Liver (tissue), 9 donors: ENCODE results near the gene C14orf119. TPM values are rescaled to one million over a fixed set of nuclear protein-coding genes. Genes with fewer than 3 reads are reported as not detected.

Source experiments
- DNase-seq: peaks from one replicate; pipeline ENCODE4 v3.0.0-alpha.2; 2017; ENCODE audit warnings: low spot score
- H3K27ac ChIP-seq, 2 donors: one replicate each; pipeline ENCODE4 v1.7.0; 2013; ENCODE audit warnings: inconsistent platforms in 2 of 2, low read length in 2 of 2, control low read depth in 1 of 2, low read depth in 1 of 2, mild to moderate bottlenecking in 1 of 2
- H3K27me3 ChIP-seq, 4 donors: one replicate each; pipeline versions ENCODE4 v1.6.1 to v1.7.0; 2013; ENCODE audit warnings: low read length in 3 of 4, inconsistent platforms in 1 of 4, mild to moderate bottlenecking in 1 of 4, moderate library complexity in 1 of 4; ENCODE audit not compliant: control insufficient read depth in 4 of 4, insufficient read depth in 4 of 4
- H3K36me3 ChIP-seq, 4 donors: one replicate each; pipeline versions ENCODE4 v1.6.1 to v1.7.0; 2013; ENCODE audit warnings: low read length in 3 of 4, mild to moderate bottlenecking in 3 of 4, low read depth in 1 of 4, moderate library complexity in 1 of 4; ENCODE audit not compliant: control insufficient read depth in 4 of 4, insufficient read depth in 3 of 4
- H3K4me1 ChIP-seq, 4 donors: one replicate each; pipeline versions ENCODE4 v1.6.1 to v1.7.0; 2013; ENCODE audit warnings: low read length in 3 of 4, mild to moderate bottlenecking in 3 of 4, moderate library complexity in 1 of 4; ENCODE audit not compliant: control insufficient read depth in 4 of 4, insufficient read depth in 4 of 4
- H3K4me3 ChIP-seq, 3 donors: one replicate each; pipeline versions ENCODE4 v1.6.1 to v1.7.0; 2013; ENCODE audit warnings: low read length in 3 of 3, control low read depth in 1 of 3, low read depth in 1 of 3, mild to moderate bottlenecking in 1 of 3
- H3K9ac ChIP-seq, 2 donors: one replicate each; pipeline ENCODE4 v1.7.0; 2013; ENCODE audit warnings: low read length in 2 of 2, mild to moderate bottlenecking in 2 of 2, moderate library complexity in 2 of 2, control low read depth in 1 of 2, low read depth in 1 of 2
- H3K9me3 ChIP-seq, 4 donors: one replicate each; pipeline versions ENCODE4 v1.6.1 to v1.7.0; 2013; ENCODE audit warnings: low read length in 3 of 4; ENCODE audit not compliant: control insufficient read depth in 4 of 4
- EGR1 ChIP-seq, 2 donors: IDR thresholded peaks; 2 replicates each; pipeline ENCODE4 v1.6.1; 2016 to 2018; ENCODE audit warnings: antibody characterized with exemption in 2 of 2, low read depth in 2 of 2
- FOXA1 ChIP-seq: IDR thresholded peaks from 2 replicates; pipeline ENCODE4 v1.6.1; 2016; ENCODE audit warnings: antibody characterized with exemption
- GABPA ChIP-seq, 2 donors: IDR thresholded peaks in 1 of 2; conservative IDR thresholded peaks in 1 of 2; 2 replicates each; pipeline ENCODE4 v1.6.1; 2016; ENCODE audit warnings: antibody characterized with exemption in 2 of 2, mild to moderate bottlenecking in 1 of 2, moderate library complexity in 1 of 2
- HNF4A ChIP-seq, 2 donors: conservative IDR thresholded peaks; 2 replicates each; pipeline ENCODE4 v1.6.1; 2016; ENCODE audit warnings: antibody characterized with exemption in 2 of 2, mild to moderate bottlenecking in 2 of 2
- HNF4G ChIP-seq: IDR thresholded peaks from 2 replicates; pipeline ENCODE4 v1.6.1; 2016; ENCODE audit warnings: antibody characterized with exemption
- JUND ChIP-seq, 2 donors: IDR thresholded peaks; 2 replicates each; pipeline ENCODE4 v1.6.1; 2016; ENCODE audit warnings: antibody characterized with exemption in 2 of 2
- NR2F2 ChIP-seq: IDR thresholded peaks from 2 replicates; pipeline ENCODE4 v1.6.1; 2016; ENCODE audit warnings: antibody characterized with exemption
- RAD21 ChIP-seq, 2 donors: IDR thresholded peaks; 2 replicates each; pipeline ENCODE4 v1.6.1; 2016; ENCODE audit warnings: antibody characterized with exemption in 2 of 2, mild to moderate bottlenecking in 2 of 2
- RXRA ChIP-seq, 2 donors: IDR thresholded peaks; 2 replicates each; pipeline ENCODE4 v1.6.1; 2017 to 2018; ENCODE audit warnings: antibody characterized with exemption in 2 of 2, mild to moderate bottlenecking in 1 of 2
- TAF1 ChIP-seq: conservative IDR thresholded peaks from 2 replicates; pipeline ENCODE4 v1.6.1; 2016; ENCODE audit warnings: antibody characterized with exemption, mild to moderate bottlenecking
- YY1 ChIP-seq: IDR thresholded peaks from 2 replicates; pipeline ENCODE4 v1.6.1; 2016; ENCODE audit warnings: antibody characterized with exemption, mild to moderate bottlenecking
- WGBS: extraction: QIAGEN DNeasy Blood & Tissue Kit; methylation state at CpG from one replicate; pipeline ENCODE4 v1.1.7; 2013; 5-methylcytosine and 5-hydroxymethylcytosine counted together
- polyA plus RNA-seq, 2 donors: library from polyadenylated mRNA; stranded (reverse) in 1 of 2; unstranded in 1 of 2; fragments of 200-250 nt in 1 of 2; fragments of >200 nt in 1 of 2; fragmentation: Nextera tagmentation in 1 of 2; extraction: Ambion mirVana in 1 of 2; gene quantifications; one replicate each; pipeline versions ENCODE4 v1.2.1 to v1.2.3, GENCODE V29; 2013 to 2015
- total RNA-seq, 2 donors: library from RNA; depleted of rRNA; stranded (reverse); fragments of >200 nt; gene quantifications; one replicate each; pipeline ENCODE4 v1.2.3, GENCODE V29; 2014
- TF ChIP-seq, protein P1 (sequence below): IDR thresholded peaks from 2 replicates; pipeline ENCODE4 v1.6.1; 2016; ENCODE audit warnings: antibody characterized with exemption
- TF ChIP-seq, protein P2 (sequence below): IDR thresholded peaks from 2 replicates; pipeline ENCODE4 v1.6.1; 2016; ENCODE audit warnings: antibody characterized with exemption
- TF ChIP-seq, protein P3 (sequence below): IDR thresholded peaks from 2 replicates; pipeline ENCODE4 v1.6.1; 2016; ENCODE audit warnings: antibody characterized with exemption
- TF ChIP-seq, protein P4 (sequence below): fragments of 150-350 bp; IDR thresholded peaks from 2 replicates; pipeline ENCODE4 v1.5.1; 2017; ENCODE audit warnings: improper control_type of control experiment, low read depth, low read length; ENCODE audit not compliant: missing input control
- TF ChIP-seq, protein P5 (sequence below): IDR thresholded peaks from 2 replicates; pipeline ENCODE4 v1.6.1; 2016; ENCODE audit warnings: antibody characterized with exemption, mild to moderate bottlenecking
- donor health status: healthy.
- donor health status: healthy.
- donor health status: healthy.
- donor health status: healthy.
- donor health status: healthy.

Gene C14orf119
- total and polyA plus RNA-seq, 4 donors: 9.0 to 27.1 (median 17.7) TPM

DNA sequence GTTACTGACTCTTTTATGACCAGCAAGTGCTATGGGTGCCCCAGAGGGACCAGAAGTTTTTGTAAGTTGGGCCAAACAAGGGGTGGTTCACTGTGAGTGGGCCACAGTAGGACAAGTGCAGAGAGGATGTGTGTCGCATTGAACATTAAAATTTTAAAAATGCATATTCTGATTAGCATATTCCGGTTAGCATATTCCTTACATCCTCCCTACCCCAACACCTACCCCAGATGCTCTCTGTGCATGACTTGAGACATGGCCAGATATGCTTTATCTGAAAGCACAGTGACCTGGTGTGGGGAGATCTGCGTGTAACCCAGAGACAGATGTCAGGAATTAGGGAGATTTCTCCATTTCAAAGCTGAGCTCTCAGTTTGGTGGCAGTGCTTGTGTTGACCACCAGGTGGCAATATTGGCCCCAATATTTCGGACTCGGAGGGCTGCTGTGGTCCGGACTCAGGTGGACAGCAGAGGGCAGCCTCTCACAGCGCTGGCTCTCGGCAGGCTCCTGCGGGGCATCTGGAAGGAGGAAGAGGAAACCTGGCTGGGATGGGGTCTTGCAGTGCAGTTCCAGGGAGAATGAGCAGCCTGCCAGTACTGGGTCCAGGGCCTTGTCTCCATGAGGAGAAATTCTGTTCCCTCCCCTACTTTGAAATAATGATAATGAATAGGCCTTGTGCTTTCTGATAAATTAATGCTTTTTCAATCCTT, 25.4 kb downstream of the C14orf119 start:
- Histone ChIP-seq H3K27ac (no peak overlapping the region), H3K36me3 (no peaks in the 10 kb centered on the region), H3K9ac (no peak overlapping the region), H3K4me3 (no peak overlapping the region), H3K27me3 (no peaks in the 10 kb centered on the region), H3K4me1 (peaks cover 0 to 5% (median 2%) of the 10 kb centered on the region in 4 donors), H3K9me3 (no peaks in the 10 kb centered on the region)
- DNase-seq: peak; percentile 85
- TF ChIP-seq FOXA1: no peak
- no peak for TF ChIP-seq TAF1
- no peak for TF ChIP-seq RXRA (IDR thresholded peaks at IDR 0.05)
- TF ChIP-seq, protein P1, sequence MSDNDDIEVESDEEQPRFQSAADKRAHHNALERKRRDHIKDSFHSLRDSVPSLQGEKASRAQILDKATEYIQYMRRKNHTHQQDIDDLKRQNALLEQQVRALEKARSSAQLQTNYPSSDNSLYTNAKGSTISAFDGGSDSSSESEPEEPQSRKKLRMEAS: no peak
- TF ChIP-seq GABPA (IDR thresholded peaks at IDR 0.05 in 1 of 2, conservative IDR thresholded peaks at IDR 0.05 in 1 of 2): no peak
- TF ChIP-seq JUND (IDR thresholded peaks at IDR 0.05): no peak
- TF ChIP-seq, protein P2, sequence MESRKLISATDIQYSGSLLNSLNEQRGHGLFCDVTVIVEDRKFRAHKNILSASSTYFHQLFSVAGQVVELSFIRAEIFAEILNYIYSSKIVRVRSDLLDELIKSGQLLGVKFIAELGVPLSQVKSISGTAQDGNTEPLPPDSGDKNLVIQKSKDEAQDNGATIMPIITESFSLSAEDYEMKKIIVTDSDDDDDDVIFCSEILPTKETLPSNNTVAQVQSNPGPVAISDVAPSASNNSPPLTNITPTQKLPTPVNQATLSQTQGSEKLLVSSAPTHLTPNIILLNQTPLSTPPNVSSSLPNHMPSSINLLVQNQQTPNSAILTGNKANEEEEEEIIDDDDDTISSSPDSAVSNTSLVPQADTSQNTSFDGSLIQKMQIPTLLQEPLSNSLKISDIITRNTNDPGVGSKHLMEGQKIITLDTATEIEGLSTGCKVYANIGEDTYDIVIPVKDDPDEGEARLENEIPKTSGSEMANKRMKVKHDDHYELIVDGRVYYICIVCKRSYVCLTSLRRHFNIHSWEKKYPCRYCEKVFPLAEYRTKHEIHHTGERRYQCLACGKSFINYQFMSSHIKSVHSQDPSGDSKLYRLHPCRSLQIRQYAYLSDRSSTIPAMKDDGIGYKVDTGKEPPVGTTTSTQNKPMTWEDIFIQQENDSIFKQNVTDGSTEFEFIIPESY: no peak
- TF ChIP-seq EGR1 (IDR thresholded peaks at IDR 0.05; ENCODE audit: low read depth in 2 of 2): no peak
- TF ChIP-seq, protein P3, sequence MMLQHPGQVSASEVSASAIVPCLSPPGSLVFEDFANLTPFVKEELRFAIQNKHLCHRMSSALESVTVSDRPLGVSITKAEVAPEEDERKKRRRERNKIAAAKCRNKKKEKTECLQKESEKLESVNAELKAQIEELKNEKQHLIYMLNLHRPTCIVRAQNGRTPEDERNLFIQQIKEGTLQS: no peak
- peak; percentile 100 for TF ChIP-seq RAD21 (IDR thresholded peaks at IDR 0.05)
- TF ChIP-seq NR2F2: no peak
- TF ChIP-seq YY1: no peak
- TF ChIP-seq HNF4G: no peak
- TF ChIP-seq, protein P4, sequence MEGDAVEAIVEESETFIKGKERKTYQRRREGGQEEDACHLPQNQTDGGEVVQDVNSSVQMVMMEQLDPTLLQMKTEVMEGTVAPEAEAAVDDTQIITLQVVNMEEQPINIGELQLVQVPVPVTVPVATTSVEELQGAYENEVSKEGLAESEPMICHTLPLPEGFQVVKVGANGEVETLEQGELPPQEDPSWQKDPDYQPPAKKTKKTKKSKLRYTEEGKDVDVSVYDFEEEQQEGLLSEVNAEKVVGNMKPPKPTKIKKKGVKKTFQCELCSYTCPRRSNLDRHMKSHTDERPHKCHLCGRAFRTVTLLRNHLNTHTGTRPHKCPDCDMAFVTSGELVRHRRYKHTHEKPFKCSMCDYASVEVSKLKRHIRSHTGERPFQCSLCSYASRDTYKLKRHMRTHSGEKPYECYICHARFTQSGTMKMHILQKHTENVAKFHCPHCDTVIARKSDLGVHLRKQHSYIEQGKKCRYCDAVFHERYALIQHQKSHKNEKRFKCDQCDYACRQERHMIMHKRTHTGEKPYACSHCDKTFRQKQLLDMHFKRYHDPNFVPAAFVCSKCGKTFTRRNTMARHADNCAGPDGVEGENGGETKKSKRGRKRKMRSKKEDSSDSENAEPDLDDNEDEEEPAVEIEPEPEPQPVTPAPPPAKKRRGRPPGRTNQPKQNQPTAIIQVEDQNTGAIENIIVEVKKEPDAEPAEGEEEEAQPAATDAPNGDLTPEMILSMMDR: peak; percentile 100
- TF ChIP-seq, protein P5, sequence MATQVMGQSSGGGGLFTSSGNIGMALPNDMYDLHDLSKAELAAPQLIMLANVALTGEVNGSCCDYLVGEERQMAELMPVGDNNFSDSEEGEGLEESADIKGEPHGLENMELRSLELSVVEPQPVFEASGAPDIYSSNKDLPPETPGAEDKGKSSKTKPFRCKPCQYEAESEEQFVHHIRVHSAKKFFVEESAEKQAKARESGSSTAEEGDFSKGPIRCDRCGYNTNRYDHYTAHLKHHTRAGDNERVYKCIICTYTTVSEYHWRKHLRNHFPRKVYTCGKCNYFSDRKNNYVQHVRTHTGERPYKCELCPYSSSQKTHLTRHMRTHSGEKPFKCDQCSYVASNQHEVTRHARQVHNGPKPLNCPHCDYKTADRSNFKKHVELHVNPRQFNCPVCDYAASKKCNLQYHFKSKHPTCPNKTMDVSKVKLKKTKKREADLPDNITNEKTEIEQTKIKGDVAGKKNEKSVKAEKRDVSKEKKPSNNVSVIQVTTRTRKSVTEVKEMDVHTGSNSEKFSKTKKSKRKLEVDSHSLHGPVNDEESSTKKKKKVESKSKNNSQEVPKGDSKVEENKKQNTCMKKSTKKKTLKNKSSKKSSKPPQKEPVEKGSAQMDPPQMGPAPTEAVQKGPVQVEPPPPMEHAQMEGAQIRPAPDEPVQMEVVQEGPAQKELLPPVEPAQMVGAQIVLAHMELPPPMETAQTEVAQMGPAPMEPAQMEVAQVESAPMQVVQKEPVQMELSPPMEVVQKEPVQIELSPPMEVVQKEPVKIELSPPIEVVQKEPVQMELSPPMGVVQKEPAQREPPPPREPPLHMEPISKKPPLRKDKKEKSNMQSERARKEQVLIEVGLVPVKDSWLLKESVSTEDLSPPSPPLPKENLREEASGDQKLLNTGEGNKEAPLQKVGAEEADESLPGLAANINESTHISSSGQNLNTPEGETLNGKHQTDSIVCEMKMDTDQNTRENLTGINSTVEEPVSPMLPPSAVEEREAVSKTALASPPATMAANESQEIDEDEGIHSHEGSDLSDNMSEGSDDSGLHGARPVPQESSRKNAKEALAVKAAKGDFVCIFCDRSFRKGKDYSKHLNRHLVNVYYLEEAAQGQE: no peak
- no peak for TF ChIP-seq HNF4A (conservative IDR thresholded peaks at IDR 0.05)
- 19% methylated on average over 9 of the region's 9 CpGs for WGBS
